GM23248 (cell line): ENCODE results near the gene POLR1A. TPM values are rescaled to one million over a fixed set of nuclear protein-coding genes. Genes with fewer than 3 reads are reported as not detected.

Source experiments
- DNase-seq: peaks from one replicate; pipeline ENCODE4 v3.0.0-alpha.2; 2015
- H2AFZ ChIP-seq: fragments of 200-600 bp; sonication (generic); 2 replicates; pipeline ENCODE4 v1.6.1; 2016; ENCODE audit warnings: antibody characterized with exemption
- H3F3A ChIP-seq: fragments of 200-600 bp; sonication (generic); 2 replicates; pipeline ENCODE4 v1.6.1; 2016; ENCODE audit warnings: mild to moderate bottlenecking, antibody characterized with exemption, mixed run types; ENCODE audit not compliant: insufficient read depth
- H3K27ac ChIP-seq: fragments of 200-600 bp; sonication (generic); 2 replicates; pipeline ENCODE4 v1.5.1; 2016; ENCODE audit warnings: mild to moderate bottlenecking
- H3K27me3 ChIP-seq: fragments of 200-600 bp; sonication (generic); replicated peaks from 2 replicates; pipeline ENCODE4 v1.6.1; 2016; ENCODE audit warnings: mild to moderate bottlenecking; ENCODE audit not compliant: insufficient read depth
- H3K36me3 ChIP-seq: fragments of 200-600 bp; sonication (generic); 2 replicates; pipeline ENCODE4 v1.6.1; 2016; ENCODE audit warnings: low read depth, mild to moderate bottlenecking
- H3K4me1 ChIP-seq: fragments of 200-600 bp; sonication (generic); 2 replicates; pipeline ENCODE4 v1.6.1; 2016; ENCODE audit warnings: mild to moderate bottlenecking; ENCODE audit not compliant: insufficient read depth
- H3K4me2 ChIP-seq: fragments of 200-600 bp; sonication (generic); one replicate; pipeline ENCODE4 v1.6.1; 2016; ENCODE audit warnings: mild to moderate bottlenecking; ENCODE audit not compliant: unreplicated experiment
- H3K4me3 ChIP-seq: fragments of 200-600 bp; sonication (generic); 2 replicates; pipeline ENCODE4 v1.5.1; 2016; ENCODE audit warnings: mild to moderate bottlenecking
- H3K79me2 ChIP-seq: fragments of 200-600 bp; sonication (generic); 2 replicates; pipeline ENCODE4 v1.6.1; 2016; ENCODE audit warnings: mild to moderate bottlenecking; ENCODE audit not compliant: insufficient read depth
- H3K9ac ChIP-seq: fragments of 200-600 bp; sonication (generic); 2 replicates; pipeline ENCODE4 v1.6.1; 2016; ENCODE audit warnings: mild to moderate bottlenecking
- H3K9me2 ChIP-seq: fragments of 200-600 bp; sonication (generic); 2 replicates; pipeline ENCODE4 v1.6.1; 2016; ENCODE audit warnings: mixed run types, mild to moderate bottlenecking, moderate library complexity; ENCODE audit not compliant: insufficient read depth
- H3K9me3 ChIP-seq: fragments of 200-600 bp; sonication (generic); one replicate; pipeline ENCODE4 v1.6.1; 2017; ENCODE audit warnings: low read depth
- H4K20me1 ChIP-seq: fragments of 200-600 bp; sonication (generic); 2 replicates; pipeline ENCODE4 v1.6.0; 2016; ENCODE audit not compliant: insufficient read depth
- EZH2 ChIP-seq: fragments of 200-600 bp; sonication (generic); IDR thresholded peaks from 2 replicates; pipeline ENCODE4 v1.6.1; 2018; ENCODE audit warnings: antibody characterized with exemption, mild to moderate bottlenecking; ENCODE audit not compliant: insufficient read depth, poor library complexity, severe bottlenecking
- EZH2phosphoT487 ChIP-seq: fragments of 200-600 bp; sonication (generic); IDR thresholded peaks from 2 replicates; pipeline ENCODE4 v1.6.1; 2018; ENCODE audit warnings: antibody characterized with exemption, moderate library complexity, mild to moderate bottlenecking, low read depth; ENCODE audit not compliant: insufficient read depth
- WGBS, 2 experiments: methylation state at CpG; one replicate each; pipeline ENCODE4 v1.1.6; 2015 to 2017; ENCODE audit warnings: low lambda C conversion rate in 2 of 2, low coverage in 1 of 2; ENCODE audit errors: missing lambda C conversion rate in 2 of 2; 5-methylcytosine and 5-hydroxymethylcytosine counted together
- in situ Hi-C: fragments of 300-500 bp; cut with MboI; formaldehyde crosslinking; loops from 2 replicates; pipeline ENCODE4 v1.15.0; 2020
- polyA plus RNA-seq: library from polyadenylated mRNA; unstranded; fragments of >200 nt; fragmentation: Nextera tagmentation; extraction: Ambion mirVana; gene quantifications from 2 replicates; pipeline ENCODE4 v1.2.1, GENCODE V29; 2016
- total RNA-seq: library from RNA; depleted of rRNA; stranded (reverse); fragments of >200 nt; shearing (Covaris generic); gene quantifications from 2 replicates; pipeline ENCODE4 v1.2.3, GENCODE V29; 2014

POLR1A gene
- total and polyA plus RNA-seq, 2 experiments from 2014 or later: 8.9 to 13.0 TPM

- Histone ChIP-seq H3F3A (no peaks in the 10 kb centered on the region), H3K4me1 (no peaks in the 10 kb centered on the region), H3K9me3 (no peaks in the 10 kb centered on the region), H3K4me3 (no peak overlapping the region), H3K27me3 (no peaks in the 10 kb centered on the region), H4K20me1 (no peaks in the 10 kb centered on the region), H2AFZ (no peak overlapping the region), H3K9ac (no peak overlapping the region), H3K9me2 (no peaks in the 10 kb centered on the region), H3K79me2 (no peaks in the 10 kb centered on the region), H3K27ac (no peak overlapping the region), H3K4me2 (no peak overlapping the region), H3K36me3 (0 out of 2 replicates have a peak, but pooled peaks cover 8% of the 10 kb centered on the region)
- no peak for DNase-seq
- in situ Hi-C loops: no loop called here
- TF ChIP-seq EZH2phosphoT487 (no peak), EZH2 (no peak)
- 90% methylated on average over 14 of the region's 14 CpGs for WGBS, 2 experiments
Measured at GRCh38 chr2:86029873-86030272, 75.8 kb downstream of the POLR1A start.

- Histone ChIP-seq H3K27me3 (no peaks in the 10 kb centered on the region), H2AFZ (no peak overlapping the region), H3F3A (no peaks in the 10 kb centered on the region), H3K4me3 (no peak overlapping the region), H3K27ac (no peak overlapping the region), H3K79me2 (no peaks in the 10 kb centered on the region), H3K4me2 (no peak overlapping the region), H3K36me3 (0 out of 2 replicates have a peak, but pooled peaks cover 4% of the 10 kb centered on the region), H3K9me2 (no peaks in the 10 kb centered on the region), H3K9me3 (no peaks in the 10 kb centered on the region), H3K4me1 (no peaks in the 10 kb centered on the region), H4K20me1 (no peaks in the 10 kb centered on the region), H3K9ac (no peak overlapping the region)
- in situ Hi-C loops: no loop called here
- TF ChIP-seq EZH2phosphoT487: no peak
- no peak for TF ChIP-seq EZH2
- 85 to 87% methylated on average over 13 of the region's 13 CpGs for WGBS, 2 experiments
- DNase-seq: no peak
Measured at GRCh38 chr2:86028766-86029381, 76.8 kb downstream of the POLR1A start.

GRCh38 chr2:86027922-86028765 lies 77.5 kb downstream of the POLR1A start:
- Histone ChIP-seq H3K36me3 (no peaks in the 10 kb centered on the region), H3K9ac (no peak overlapping the region), H3K4me3 (no peak overlapping the region), H3K4me2 (no peak overlapping the region), H3K9me3 (no peaks in the 10 kb centered on the region), H2AFZ (no peak overlapping the region), H3K79me2 (no peaks in the 10 kb centered on the region), H3K27ac (no peak overlapping the region), H3K27me3 (no peaks in the 10 kb centered on the region), H3K4me1 (no peaks in the 10 kb centered on the region), H4K20me1 (no peaks in the 10 kb centered on the region), H3K9me2 (no peaks in the 10 kb centered on the region), H3F3A (no peaks in the 10 kb centered on the region)
- no peak for TF ChIP-seq EZH2phosphoT487
- no peak for TF ChIP-seq EZH2
- no peak for DNase-seq
- 95% methylated on average over 32 to 33 of the region's 33 CpGs for WGBS, 2 experiments
- in situ Hi-C loops: no loop called here

GRCh38 chr2:86027196-86027921 lies 78.3 kb downstream of the POLR1A start:
- Histone ChIP-seq H3K27ac (no peak overlapping the region), H3K4me2 (no peak overlapping the region), H3K4me3 (no peak overlapping the region), H2AFZ (no peak overlapping the region), H3K27me3 (no peaks in the 10 kb centered on the region), H3K9ac (no peak overlapping the region), H4K20me1 (no peaks in the 10 kb centered on the region), H3K9me2 (no peaks in the 10 kb centered on the region), H3F3A (no peaks in the 10 kb centered on the region), H3K79me2 (no peaks in the 10 kb centered on the region), H3K4me1 (no peaks in the 10 kb centered on the region), H3K9me3 (no peaks in the 10 kb centered on the region), H3K36me3 (no peaks in the 10 kb centered on the region)
- DNase-seq: no peak
- WGBS, 2 experiments: 81 to 82% methylated on average over 17 of the region's 17 CpGs
- in situ Hi-C loops: no loop called here
- TF ChIP-seq EZH2phosphoT487: no peak
- no peak for TF ChIP-seq EZH2
